ENCODE data around the gene GOT2.
A peak's percentile ranks its signal among the peaks of the same experiment; 100 is the strongest.
"Not testable (repeated sequence)": the region's sequence is repeated elsewhere in the genome, so short reads cannot be mapped to it uniquely, and the experiment has no call there.

GOT2 gene

DNA sequence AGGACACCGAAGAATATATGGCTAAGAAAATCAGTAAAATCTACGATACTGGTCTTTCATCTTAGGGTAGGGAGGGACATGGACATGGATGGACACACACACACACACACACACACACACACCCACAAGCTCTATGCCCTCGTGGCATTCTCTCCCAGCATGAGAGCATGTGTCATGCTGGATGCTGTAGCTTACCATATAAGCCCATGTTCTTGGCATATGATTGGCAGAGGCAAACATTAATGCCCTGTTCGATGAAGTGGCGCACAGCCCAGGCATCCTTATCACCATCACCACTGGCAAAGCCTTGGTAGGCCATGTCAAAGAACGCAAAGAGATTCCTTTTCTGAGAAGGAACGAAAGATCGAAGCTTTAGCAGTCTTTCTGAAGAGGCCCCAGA, 17.6 kb downstream of the GOT2 start:
- Histone ChIP-seq H3K36me3 (ENCODE audit: control insufficient read depth in 1 of 2, insufficient read depth in 2 of 2, low read length in 2 of 2) (peaks cover 38 to 78% of the 10 kb centered on the region in 2 donors), H3K4me3 (ENCODE audit: low read depth in 1 of 2, low read length in 2 of 2) (no peak overlapping the region), H3K27ac (ENCODE audit: low read length) (no peak overlapping the region), H3K4me1 (ENCODE audit: control insufficient read depth in 1 of 2, insufficient read depth in 2 of 2, low read length in 2 of 2) (no peaks in the 10 kb centered on the region), H3K27me3 (ENCODE audit: low read depth, low read length) (no peaks in the 10 kb centered on the region), H3K9me3 (ENCODE audit: control insufficient read depth in 1 of 2, low read length in 2 of 2) (no peaks in the 10 kb centered on the region)

DNA sequence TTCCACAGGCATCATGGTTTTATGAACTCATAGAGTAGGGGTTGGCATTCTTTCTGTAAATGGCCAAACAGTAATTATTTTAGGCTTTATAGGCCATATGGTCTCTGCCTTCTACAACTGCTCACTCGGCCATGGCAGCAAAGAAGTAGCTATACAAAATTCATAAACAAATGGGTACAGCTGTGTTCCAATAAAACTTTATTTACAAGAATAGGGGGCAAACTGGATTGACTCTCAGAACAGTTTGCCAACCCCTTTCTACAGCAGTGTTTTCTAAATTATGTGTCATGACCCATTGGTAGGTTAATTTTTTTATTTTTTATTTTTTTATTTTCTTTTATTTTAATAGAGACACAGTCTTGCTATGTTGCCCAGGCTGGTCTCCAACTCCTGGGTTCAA, 20.4 kb downstream of the GOT2 start:
- H3K4me1 ChIP-seq (ENCODE audit: control insufficient read depth in 1 of 2, insufficient read depth in 2 of 2, low read length in 2 of 2), result no peaks in the 10 kb centered on the region
- no peak overlapping the region for H3K27ac ChIP-seq (ENCODE audit: low read length)
- H3K4me3 ChIP-seq (ENCODE audit: low read depth in 1 of 2, low read length in 2 of 2), result no peak overlapping the region
- H3K36me3 ChIP-seq (ENCODE audit: control insufficient read depth in 1 of 2, insufficient read depth in 2 of 2, low read length in 2 of 2), result peaks cover 26 to 61% of the 10 kb centered on the region in 2 donors
- no peaks in the 10 kb centered on the region for H3K9me3 ChIP-seq (ENCODE audit: control insufficient read depth in 1 of 2, low read length in 2 of 2)
- no peaks in the 10 kb centered on the region for H3K27me3 ChIP-seq (ENCODE audit: low read depth, low read length)

DNA sequence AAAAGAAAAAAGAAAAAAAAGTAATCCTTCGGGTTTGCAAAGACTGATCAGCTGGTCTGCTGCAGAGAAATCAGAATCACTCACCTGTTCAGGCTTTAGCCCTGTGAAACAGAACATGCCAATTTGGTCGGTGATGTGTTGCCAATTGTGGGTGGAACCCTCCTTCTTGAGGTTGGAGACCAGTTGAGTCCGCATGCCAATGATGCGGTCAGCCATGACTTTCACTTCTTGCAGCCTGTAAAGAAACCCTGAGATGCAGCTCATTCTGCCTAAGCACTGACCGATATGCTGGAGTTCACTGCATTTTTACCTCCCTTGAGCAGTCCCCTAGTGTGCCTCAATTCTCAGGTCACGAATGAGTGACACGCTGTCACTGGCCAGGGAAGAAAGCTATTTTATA, 24.8 kb downstream of the GOT2 start:
- no peak overlapping the region for H3K27ac ChIP-seq (ENCODE audit: low read length)
- no peaks in the 10 kb centered on the region for H3K9me3 ChIP-seq (ENCODE audit: control insufficient read depth in 1 of 2, low read length in 2 of 2)
- H3K27me3 ChIP-seq (ENCODE audit: low read depth, low read length), result no peaks in the 10 kb centered on the region
- H3K4me1 ChIP-seq (ENCODE audit: control insufficient read depth in 1 of 2, insufficient read depth in 2 of 2, low read length in 2 of 2), result no peaks in the 10 kb centered on the region
- no peak overlapping the region for H3K4me3 ChIP-seq (ENCODE audit: low read depth in 1 of 2, low read length in 2 of 2)
- peaks cover 13 to 46% of the 10 kb centered on the region in 2 donors for H3K36me3 ChIP-seq (ENCODE audit: control insufficient read depth in 1 of 2, insufficient read depth in 2 of 2, low read length in 2 of 2)

DNA sequence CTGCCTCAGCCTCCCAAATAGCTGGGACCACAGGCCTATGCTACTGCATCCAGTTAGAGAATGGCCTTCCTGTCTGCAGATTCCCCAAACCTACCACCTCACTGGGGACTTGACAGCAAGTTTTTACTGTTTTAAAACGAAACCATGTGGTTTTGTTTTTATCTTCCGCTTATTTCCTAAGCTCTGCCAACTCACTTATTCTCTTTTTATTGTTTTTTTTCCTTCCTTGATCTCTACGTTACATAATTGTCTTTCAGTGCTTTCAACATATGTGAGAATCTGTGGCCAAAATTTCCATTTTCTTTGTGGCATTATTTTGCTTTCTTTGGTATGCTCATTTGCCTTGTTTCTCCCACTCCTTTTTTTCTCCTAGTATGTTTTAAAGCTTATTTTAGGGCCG, 35.0 kb downstream of the GOT2 start:
- no peak overlapping the region for H3K4me3 ChIP-seq (ENCODE audit: low read depth in 1 of 2, low read length in 2 of 2)
- H3K27ac ChIP-seq (ENCODE audit: low read length), result no peak overlapping the region
- no peaks in the 10 kb centered on the region for H3K4me1 ChIP-seq (ENCODE audit: control insufficient read depth in 1 of 2, insufficient read depth in 2 of 2, low read length in 2 of 2)
- H3K9me3 ChIP-seq (ENCODE audit: control insufficient read depth in 1 of 2, low read length in 2 of 2), result no peaks in the 10 kb centered on the region
- H3K36me3 ChIP-seq (ENCODE audit: control insufficient read depth in 1 of 2, insufficient read depth in 2 of 2, low read length in 2 of 2), result no peaks in the 10 kb centered on the region
- no peaks in the 10 kb centered on the region for H3K27me3 ChIP-seq (ENCODE audit: low read depth, low read length)

DNA sequence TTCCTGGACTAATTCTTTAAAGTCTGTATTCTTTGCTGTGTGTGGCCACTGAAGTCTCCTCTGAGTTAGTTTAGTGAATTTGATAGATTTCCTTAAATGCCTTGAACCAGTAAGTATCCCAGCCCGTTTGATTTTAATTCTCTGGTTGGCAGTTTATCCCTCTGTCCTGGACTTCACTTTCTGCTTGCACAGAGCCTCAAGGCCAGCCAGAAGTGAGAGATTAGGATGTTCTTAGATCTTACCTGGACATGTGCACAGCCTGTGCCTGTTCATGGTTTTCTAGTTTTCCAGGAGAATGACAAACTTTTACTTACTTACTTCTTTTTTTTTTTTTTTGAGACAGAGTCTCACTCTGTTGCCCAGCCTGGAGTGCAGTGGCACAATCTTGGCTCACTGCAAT, 38.7 kb downstream of the GOT2 start:
- Histone ChIP-seq H3K9me3 (ENCODE audit: control insufficient read depth in 1 of 2, low read length in 2 of 2) (no peaks in the 10 kb centered on the region), H3K27me3 (ENCODE audit: low read depth, low read length) (no peaks in the 10 kb centered on the region), H3K36me3 (ENCODE audit: control insufficient read depth in 1 of 2, insufficient read depth in 2 of 2, low read length in 2 of 2) (no peaks in the 10 kb centered on the region), H3K4me1 (ENCODE audit: control insufficient read depth in 1 of 2, insufficient read depth in 2 of 2, low read length in 2 of 2) (no peaks in the 10 kb centered on the region), H3K4me3 (ENCODE audit: low read depth in 1 of 2, low read length in 2 of 2) (no peak overlapping the region), H3K27ac (ENCODE audit: low read length) (no peak overlapping the region)

DNA sequence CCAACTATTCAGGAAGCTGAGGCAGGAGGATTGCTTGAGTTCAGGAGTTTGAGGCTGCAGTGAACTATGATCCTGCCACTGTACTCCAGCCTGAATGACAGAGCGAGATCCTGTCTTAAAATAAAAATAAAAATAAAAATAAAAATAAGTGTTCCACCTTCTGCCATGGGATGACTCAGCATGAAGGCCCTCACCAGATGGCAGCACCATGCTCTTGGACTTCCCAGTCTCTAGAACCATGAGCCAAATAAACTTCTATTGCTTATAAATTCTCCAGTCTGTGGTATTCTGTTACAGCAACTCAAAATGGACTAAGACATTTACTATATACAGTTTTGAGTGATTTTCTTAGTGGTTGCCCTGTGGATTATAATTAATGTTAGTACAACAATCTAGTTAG, 41.7 kb downstream of the GOT2 start:
- Histone ChIP-seq H3K27ac (ENCODE audit: low read length) (no peak overlapping the region), H3K9me3 (ENCODE audit: control insufficient read depth in 1 of 2, low read length in 2 of 2) (no peaks in the 10 kb centered on the region), H3K4me3 (ENCODE audit: low read depth in 1 of 2, low read length in 2 of 2) (no peak overlapping the region), H3K27me3 (ENCODE audit: low read depth, low read length) (no peaks in the 10 kb centered on the region), H3K36me3 (ENCODE audit: control insufficient read depth in 1 of 2, insufficient read depth in 2 of 2, low read length in 2 of 2) (no peaks in the 10 kb centered on the region), H3K4me1 (ENCODE audit: control insufficient read depth in 1 of 2, insufficient read depth in 2 of 2, low read length in 2 of 2) (no peaks in the 10 kb centered on the region)

DNA sequence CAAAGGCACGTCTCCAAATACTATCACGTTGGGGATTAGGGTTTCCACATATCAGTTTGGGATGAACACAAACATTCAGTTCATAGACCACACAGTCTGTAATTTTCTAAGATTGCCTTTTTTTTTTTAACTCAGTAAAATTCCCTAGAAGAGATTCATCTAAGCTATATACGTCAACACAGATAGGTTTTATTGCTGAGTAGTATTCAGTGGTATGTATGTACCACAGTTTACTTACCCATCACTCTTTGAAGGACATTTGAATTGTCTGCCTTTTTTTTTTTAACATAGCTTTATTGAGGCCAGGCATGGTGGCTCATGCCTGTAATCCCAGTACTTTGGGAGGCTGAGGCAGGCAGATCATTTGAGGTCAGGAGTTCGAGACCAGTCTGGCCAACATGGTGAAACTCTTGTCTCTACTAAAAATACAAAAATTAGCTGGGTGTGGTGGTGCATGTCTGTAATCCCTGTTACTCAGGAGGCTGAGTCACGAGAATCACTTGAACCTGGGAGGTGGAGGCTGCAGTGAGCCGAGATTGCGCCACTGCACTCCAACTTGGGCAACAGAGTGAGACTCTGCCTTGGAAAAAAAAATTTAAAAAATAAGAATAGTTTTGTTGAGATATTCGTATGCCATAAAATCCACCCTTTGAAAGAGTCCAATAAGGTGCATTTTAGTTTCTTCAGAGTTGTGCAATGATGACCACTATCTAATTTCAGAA, 47.0 kb downstream of the GOT2 start:
- H3K9me3 ChIP-seq (ENCODE audit: control insufficient read depth in 1 of 2, low read length in 2 of 2); H3K36me3 ChIP-seq (ENCODE audit: control insufficient read depth in 1 of 2, insufficient read depth in 2 of 2, low read length in 2 of 2); H3K4me3 ChIP-seq (ENCODE audit: low read depth in 1 of 2, low read length in 2 of 2); H3K27ac ChIP-seq (ENCODE audit: low read length); H3K27me3 ChIP-seq (ENCODE audit: low read depth, low read length): not testable (repeated sequence)
- H3K4me1 ChIP-seq (ENCODE audit: control insufficient read depth in 1 of 2, insufficient read depth in 2 of 2, low read length in 2 of 2), result peaks cover 5 to 13% of the 10 kb centered on the region in 2 donors

DNA sequence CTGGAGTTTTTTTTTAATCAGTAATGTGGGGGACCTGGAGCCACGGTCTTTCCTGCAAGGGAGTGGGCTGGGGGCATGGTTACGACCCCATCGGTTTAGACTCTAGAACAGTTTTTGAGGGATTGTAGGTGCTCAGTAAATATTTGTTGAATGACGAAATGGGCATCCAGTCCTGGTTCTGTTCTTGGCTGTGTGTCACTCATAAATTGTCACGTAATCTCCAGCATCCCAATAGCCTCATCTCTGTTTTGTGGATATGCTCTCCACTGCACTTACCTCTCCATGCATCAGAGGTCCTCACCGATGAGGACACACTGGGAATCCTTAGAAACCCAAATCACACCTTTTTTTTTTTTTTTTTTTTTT, 49.0 kb downstream of the GOT2 start:
- no peaks in the 10 kb centered on the region for H3K9me3 ChIP-seq (ENCODE audit: control insufficient read depth in 1 of 2, low read length in 2 of 2)
- H3K27me3 ChIP-seq (ENCODE audit: low read depth, low read length), result no peaks in the 10 kb centered on the region
- H3K4me3 ChIP-seq (ENCODE audit: low read depth in 1 of 2, low read length in 2 of 2), result peak overlapping the region; percentile 85 to 89
- no peak overlapping the region for H3K27ac ChIP-seq (ENCODE audit: low read length)
- peaks cover 5 to 13% of the 10 kb centered on the region in 2 donors for H3K4me1 ChIP-seq (ENCODE audit: control insufficient read depth in 1 of 2, insufficient read depth in 2 of 2, low read length in 2 of 2)
- H3K36me3 ChIP-seq (ENCODE audit: control insufficient read depth in 1 of 2, insufficient read depth in 2 of 2, low read length in 2 of 2), result peaks cover 2 to 3% of the 10 kb centered on the region in 2 donors

DNA sequence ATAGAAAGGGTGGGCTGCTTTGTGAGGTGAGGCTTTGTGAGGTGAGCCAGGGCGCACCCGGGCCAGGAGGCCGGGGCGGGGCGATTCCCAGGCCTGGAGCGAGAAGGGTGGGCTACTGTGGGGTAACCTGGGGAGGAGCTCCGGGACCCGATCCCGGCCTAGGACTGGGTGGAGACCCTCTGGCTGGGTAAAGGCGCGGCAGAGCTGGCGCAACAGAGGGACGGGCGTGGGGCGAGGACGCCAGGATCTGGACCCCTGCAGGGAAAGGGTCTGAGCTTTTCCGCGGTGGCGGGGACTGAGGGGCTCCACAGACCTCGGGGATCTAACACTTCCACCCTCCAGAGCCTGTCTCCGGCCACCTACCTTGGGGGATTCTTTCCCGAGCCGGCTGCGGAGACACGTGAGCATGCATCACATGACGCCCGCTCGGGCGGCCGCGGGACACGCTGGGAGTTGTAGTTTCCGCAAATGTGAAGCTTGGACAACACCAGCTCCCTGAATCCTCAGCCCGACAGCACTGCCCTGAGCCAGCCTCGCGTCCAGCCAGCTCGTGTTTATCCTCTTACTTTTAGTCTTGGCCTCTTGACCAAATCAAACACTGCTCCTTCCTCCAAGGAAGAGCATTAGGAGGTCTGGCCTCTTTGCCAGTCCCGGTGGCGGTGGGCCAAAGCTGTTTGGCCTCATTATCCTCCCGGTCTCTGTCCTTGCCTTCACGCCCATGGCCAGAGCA, 49.6 kb downstream of the GOT2 start, which contains the start of gene SLC38A7:
Gene SLC38A7, minus strand, starts transcription at position 417 of the 730 bp plus-strand sequence. CDS start 4,644 bp downstream, outside the sequence.
- Histone ChIP-seq H3K36me3 (ENCODE audit: control insufficient read depth in 1 of 2, insufficient read depth in 2 of 2, low read length in 2 of 2) (peaks cover 5 to 8% of the 10 kb centered on the region in 2 donors), H3K27me3 (ENCODE audit: low read depth, low read length) (no peaks in the 10 kb centered on the region), H3K27ac (ENCODE audit: low read length) (peak within 1 kb of the TSS; percentile 60), H3K4me3 (ENCODE audit: low read depth in 1 of 2, low read length in 2 of 2) (peak within 1 kb of the TSS; percentile 85 to 89), H3K4me1 (ENCODE audit: control insufficient read depth in 1 of 2, insufficient read depth in 2 of 2, low read length in 2 of 2) (peaks cover 5 to 13% of the 10 kb centered on the region in 2 donors), H3K9me3 (ENCODE audit: control insufficient read depth in 1 of 2, low read length in 2 of 2) (no peaks in the 10 kb centered on the region)

DNA sequence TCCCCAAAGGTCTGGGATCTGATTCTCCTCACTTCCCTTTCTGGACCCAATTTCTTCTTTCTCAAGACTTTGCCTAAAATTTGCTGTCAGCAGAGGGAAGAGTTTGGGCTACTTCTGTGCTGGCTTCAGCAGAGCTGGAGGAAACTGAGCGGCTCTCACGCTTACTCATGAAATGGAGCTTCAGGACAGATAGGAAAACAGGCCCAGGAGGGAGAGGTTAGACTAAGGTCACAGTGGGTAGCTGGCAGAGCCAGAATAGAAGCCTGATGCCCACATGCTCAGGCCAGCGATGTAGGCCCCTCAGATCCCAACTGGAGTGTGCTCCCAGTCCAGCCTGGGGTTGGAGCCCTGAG, 50.1 kb downstream of the GOT2 start:
- H3K4me3 ChIP-seq (ENCODE audit: low read depth in 1 of 2, low read length in 2 of 2), result peak overlapping the region; percentile 85 to 89
- H3K9me3 ChIP-seq (ENCODE audit: control insufficient read depth in 1 of 2, low read length in 2 of 2), result no peaks in the 10 kb centered on the region
- H3K36me3 ChIP-seq (ENCODE audit: control insufficient read depth in 1 of 2, insufficient read depth in 2 of 2, low read length in 2 of 2), result peaks cover 5 to 9% of the 10 kb centered on the region in 2 donors
- no peaks in the 10 kb centered on the region for H3K27me3 ChIP-seq (ENCODE audit: low read depth, low read length)
- peaks cover 5 to 13% of the 10 kb centered on the region in 2 donors for H3K4me1 ChIP-seq (ENCODE audit: control insufficient read depth in 1 of 2, insufficient read depth in 2 of 2, low read length in 2 of 2)
- peak overlapping the region; percentile 60 for H3K27ac ChIP-seq (ENCODE audit: low read length)

DNA sequence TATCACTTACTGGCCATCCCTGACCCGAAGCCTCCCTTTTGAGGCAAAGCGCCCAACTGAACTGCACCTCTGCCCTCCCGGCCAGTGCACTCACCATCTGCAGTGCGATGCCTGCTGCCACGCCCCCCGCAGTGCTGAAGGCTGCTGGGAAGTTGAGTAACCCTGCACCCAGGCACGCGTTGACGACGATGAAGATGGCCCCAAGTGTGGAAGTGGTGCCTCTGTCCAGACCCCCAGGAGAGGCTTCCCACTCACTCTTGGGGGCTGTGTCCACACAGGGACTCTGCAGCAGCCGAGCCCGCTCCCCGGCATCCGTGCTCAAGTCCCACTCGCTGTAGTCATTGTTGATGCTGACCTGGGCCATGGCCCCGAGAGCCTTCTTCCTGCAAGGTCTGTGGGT, 54.4 kb downstream of the GOT2 start:
- Histone ChIP-seq H3K27ac (ENCODE audit: low read length) (no peak overlapping the region), H3K4me1 (ENCODE audit: control insufficient read depth in 1 of 2, insufficient read depth in 2 of 2, low read length in 2 of 2) (peaks cover 5 to 13% of the 10 kb centered on the region in 2 donors), H3K27me3 (ENCODE audit: low read depth, low read length) (no peaks in the 10 kb centered on the region), H3K36me3 (ENCODE audit: control insufficient read depth in 1 of 2, insufficient read depth in 2 of 2, low read length in 2 of 2) (peaks cover 27 to 32% of the 10 kb centered on the region in 2 donors), H3K9me3 (ENCODE audit: control insufficient read depth in 1 of 2, low read length in 2 of 2) (no peaks in the 10 kb centered on the region), H3K4me3 (ENCODE audit: low read depth in 1 of 2, low read length in 2 of 2) (no peak overlapping the region)

Measured in muscle layer of duodenum (tissue), 2 donors.